Activated CD4-positive, alpha-beta T cell treated with anti-CD3 and anti-CD28 coated beads for 4 hours (primary cell): ENCODE measurements around the gene SCUBE2.
"Not testable (repeated sequence)": the region's sequence is repeated elsewhere in the genome, so short reads cannot be mapped to it uniquely, and the experiment has no call there.

Experiments used
- DNase-seq, 2 donors: peaks; one replicate each; pipeline ENCODE4 v3.0.0-alpha.2; 2020

SCUBE2 gene

GRCh38 chr11:9103542-9104276 lies 12.3 kb upstream of the SCUBE2 start:
- DNase-seq: no peak

- DNase-seq: no peak
Measured at GRCh38 chr11:9099617-9100016, 8.2 kb upstream of the SCUBE2 start.

GRCh38 chr11:9098455-9098854 lies 7.1 kb upstream of the SCUBE2 start:
- DNase-seq: not testable (repeated sequence)

- DNase-seq: not testable (repeated sequence)
Measured at GRCh38 chr11:9097186-9097943, 6.0 kb upstream of the SCUBE2 start.

GRCh38 chr11:9096427-9096826 lies 5.0 kb upstream of the SCUBE2 start:
- no peak for DNase-seq

- no peak for DNase-seq
Measured at GRCh38 chr11:9095421-9095820, 4.0 kb upstream of the SCUBE2 start.

- DNase-seq: no peak
Measured at GRCh38 chr11:9094420-9094819, 3.0 kb upstream of the SCUBE2 start.

- DNase-seq: no peak
Measured at GRCh38 chr11:9092853-9093778, 1.7 kb upstream of the SCUBE2 start.

- no peak for DNase-seq
Measured at GRCh38 chr11:9092072-9092471, 673 bp upstream of the SCUBE2 start.

GRCh38 chr11:9090488-9091043 lies 833 bp downstream of the SCUBE2 start:
- DNase-seq: no peak

GRCh38 chr11:9089636-9090035 lies 1.8 kb downstream of the SCUBE2 start:
- no peak for DNase-seq

- no peak for DNase-seq
Measured at GRCh38 chr11:9089061-9089460, 2.3 kb downstream of the SCUBE2 start.

GRCh38 chr11:9082575-9082974 lies 8.8 kb downstream of the SCUBE2 start:
- DNase-seq: no peak

GRCh38 chr11:9081153-9081552 lies 10.2 kb downstream of the SCUBE2 start:
- DNase-seq: no peak

GRCh38 chr11:9078113-9079086 lies 13.0 kb downstream of the SCUBE2 start:
- no peak for DNase-seq

GRCh38 chr11:9077164-9077563 lies 14.2 kb downstream of the SCUBE2 start:
- no peak for DNase-seq

- no peak for DNase-seq
Measured at GRCh38 chr11:9076661-9077060, 14.7 kb downstream of the SCUBE2 start.

- DNase-seq: no peak
Measured at GRCh38 chr11:9076046-9076445, 15.4 kb downstream of the SCUBE2 start.

- DNase-seq: no peak
Measured at GRCh38 chr11:9075556-9075955, 15.8 kb downstream of the SCUBE2 start.

- no peak for DNase-seq
Measured at GRCh38 chr11:9074338-9075029, 16.9 kb downstream of the SCUBE2 start.
